Fibroblast of peridontal ligament (primary cell): ENCODE results near the gene LINS1.

ENCODE experiments used
- DNase-seq: peaks from one replicate; pipeline ENCODE4 v3.0.0-alpha.2; 2010; ENCODE audit errors: extremely low read depth

LINS1 gene

DNA sequence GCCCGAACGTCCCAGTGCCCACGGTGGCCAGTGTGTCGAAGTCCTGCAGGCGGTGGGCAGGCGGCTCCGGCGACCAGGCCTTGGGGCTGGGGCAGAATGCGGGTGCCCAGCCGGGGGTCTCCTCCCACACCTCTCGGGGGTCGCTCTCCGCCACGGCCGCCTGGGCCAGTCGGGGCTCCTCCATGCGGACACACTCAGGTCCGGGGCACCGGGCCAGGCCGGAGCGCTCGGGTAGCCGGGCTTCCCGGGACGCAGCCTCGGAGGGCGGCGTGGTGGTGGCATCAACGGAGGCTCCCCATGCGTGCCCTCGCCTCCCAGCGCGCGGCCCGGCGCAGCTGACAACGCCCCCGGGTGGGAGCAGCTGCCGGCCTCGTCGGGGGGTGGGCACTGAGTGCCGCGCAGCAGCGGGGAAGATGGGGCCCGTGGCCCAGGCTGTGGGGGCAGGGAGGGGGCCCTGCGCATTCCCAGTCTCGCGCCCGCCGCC, 43.2 kb downstream of the LINS1 start:
- DNase-seq = no peak

DNA sequence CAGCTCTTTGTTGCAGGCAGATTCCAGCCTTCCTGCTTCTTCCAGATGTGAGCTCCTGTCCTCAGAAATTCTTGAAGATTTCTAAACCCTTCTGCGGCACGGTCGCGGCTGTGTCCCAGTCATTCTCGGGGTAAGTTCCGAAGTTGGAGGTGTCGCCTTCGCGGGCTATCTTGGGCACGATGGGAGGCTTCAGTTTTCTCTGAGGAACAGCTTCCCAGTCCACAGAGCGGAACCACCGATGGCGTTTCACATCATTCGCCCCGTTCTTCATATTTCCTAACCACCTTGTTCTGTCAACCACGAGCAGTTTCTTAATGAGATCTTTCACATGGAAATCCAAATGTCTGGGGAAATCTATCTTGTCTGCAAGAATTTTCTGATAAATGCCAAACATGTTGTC, 48.5 kb downstream of the LINS1 start:
- no peak for DNase-seq

DNA sequence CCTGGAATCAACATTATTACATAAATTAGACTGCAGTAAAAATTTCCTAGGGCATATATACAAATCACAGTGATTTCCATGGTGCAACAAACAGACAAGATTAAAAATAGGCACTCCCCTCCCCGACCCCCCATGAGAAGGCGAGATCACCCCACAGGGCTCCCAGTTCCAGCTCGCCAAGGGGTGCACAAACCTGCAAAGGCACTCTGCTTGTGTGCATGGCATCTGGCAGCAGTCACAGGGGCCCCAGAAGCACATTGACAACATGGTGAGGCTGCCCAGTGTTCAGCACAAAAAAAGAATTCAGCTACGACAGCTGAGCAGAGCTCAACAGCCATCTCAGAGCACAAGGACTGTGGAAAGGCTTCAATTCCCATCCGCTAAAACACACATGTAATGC, 54.0 kb downstream of the LINS1 start:
- DNase-seq = no peak

DNA sequence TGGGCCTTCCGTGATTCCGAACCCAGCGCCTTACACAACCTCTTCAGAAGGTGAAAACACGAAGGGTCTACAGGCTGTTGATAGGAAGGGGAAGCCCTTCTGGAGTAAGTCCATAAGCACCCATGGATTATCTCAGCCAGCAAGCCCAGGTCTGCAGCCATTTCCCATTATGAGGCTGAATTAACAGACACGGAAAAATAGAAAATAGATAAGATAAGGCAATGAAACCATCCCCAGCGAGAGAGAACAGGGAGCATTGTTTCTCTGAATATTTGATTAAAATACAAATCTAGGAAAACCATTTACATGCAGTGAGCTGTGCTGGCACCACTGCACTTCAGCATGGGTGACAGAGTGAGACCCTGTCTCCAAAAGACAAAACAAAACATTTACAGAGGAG, 57.0 kb downstream of the LINS1 start:
- DNase-seq = no peak

DNA sequence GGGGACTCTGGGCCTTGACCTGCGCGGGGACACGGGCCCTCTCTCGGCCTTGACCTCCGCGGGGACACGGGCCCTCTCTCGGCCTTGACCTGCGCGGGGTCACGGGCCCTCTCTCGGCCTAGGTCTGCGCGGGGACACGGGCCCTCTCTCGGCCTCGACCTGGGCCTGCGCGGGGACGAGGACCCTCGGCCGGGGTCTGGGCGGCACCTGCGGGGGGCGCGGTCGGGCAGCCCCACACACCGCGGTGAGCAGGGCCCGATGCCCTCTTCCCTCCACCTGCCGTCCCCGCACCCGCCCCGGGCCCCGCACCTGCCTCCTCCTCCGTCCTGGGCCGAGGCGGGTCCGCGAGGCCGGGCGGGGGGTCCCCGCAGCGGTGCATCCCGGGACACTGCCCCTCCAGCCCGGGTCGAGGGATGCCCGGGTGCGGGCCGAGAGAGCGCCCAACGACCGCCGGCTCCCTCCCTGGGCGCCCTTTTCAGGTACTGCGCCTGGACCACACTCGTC, 57.6 kb downstream of the LINS1 start:
- DNase-seq = no peak

DNA sequence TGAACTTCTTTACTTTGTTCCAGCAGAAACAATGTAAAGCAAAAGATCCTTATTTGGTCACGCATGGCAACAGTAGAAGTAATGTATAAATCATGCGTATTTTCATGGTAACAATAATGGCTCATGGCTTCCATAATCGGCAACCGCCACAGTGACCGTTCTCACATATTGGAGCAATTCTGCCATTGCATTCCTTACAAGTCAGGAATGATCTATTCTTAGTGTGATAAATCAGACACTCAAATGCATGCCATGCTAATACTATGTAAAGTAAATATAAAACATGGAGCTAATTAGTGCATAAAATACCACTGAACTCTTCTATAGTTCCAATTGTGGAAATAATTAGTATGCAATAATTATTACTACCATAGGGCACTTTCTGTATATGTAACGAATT, 59.7 kb downstream of the LINS1 start:
- DNase-seq = no peak

DNA sequence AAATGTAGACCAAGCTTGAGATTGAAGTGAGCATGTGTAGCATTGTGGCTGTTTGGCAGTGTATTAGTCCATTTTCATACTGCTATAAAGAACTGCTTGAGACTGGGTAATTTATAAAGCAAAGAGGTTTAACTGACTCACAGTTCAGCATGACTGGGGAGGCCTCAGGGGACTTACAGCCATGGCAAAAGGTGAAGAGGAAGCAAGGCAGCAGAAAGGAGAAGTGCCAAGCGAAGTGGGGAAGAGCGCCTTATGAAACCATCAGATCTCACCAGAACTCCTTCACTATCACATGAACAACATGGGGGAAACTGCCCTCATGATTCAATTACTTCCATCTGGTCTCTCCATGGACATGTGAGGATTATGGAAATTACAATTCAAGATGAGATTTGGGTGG, 64.7 kb downstream of the LINS1 start:
- DNase-seq = no peak

DNA sequence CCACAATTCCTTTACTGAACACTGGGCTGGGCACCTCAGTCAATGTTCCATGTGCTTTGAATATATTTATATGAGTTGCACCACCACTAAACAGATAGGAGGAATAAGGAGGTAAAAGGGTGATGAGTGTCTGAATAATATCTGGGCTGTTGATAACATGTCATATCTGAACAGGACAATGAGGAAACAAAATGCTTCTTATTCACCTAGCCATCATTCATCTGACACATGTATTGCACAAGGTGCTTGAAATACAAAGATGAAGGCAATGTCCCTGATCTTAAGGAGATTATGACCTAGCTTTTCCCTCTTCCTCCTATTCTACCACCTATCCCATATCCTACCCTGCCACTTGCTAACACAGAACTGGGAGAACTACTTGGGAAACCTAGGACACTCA, 65.3 kb downstream of the LINS1 start:
- DNase-seq = no peak

DNA sequence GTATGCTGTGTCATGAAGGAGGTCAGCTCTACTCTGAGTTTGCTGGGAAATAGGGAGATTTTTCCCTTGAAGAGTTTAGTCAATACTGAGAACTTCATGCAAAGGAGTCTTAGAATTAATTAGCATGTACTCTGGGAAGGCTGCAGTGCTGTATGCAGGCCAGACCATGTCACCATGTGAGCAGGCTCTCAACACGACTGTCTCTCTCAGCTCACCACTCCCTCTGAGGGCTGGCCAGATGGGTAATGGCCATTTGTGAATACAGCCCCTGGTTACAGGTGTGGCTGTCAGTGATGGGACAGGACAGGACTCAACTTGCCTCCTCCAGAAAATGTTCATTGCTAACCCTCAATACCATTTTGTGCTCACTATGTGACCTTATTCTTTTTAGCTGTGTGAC, 68.1 kb downstream of the LINS1 start:
- DNase-seq = no peak

DNA sequence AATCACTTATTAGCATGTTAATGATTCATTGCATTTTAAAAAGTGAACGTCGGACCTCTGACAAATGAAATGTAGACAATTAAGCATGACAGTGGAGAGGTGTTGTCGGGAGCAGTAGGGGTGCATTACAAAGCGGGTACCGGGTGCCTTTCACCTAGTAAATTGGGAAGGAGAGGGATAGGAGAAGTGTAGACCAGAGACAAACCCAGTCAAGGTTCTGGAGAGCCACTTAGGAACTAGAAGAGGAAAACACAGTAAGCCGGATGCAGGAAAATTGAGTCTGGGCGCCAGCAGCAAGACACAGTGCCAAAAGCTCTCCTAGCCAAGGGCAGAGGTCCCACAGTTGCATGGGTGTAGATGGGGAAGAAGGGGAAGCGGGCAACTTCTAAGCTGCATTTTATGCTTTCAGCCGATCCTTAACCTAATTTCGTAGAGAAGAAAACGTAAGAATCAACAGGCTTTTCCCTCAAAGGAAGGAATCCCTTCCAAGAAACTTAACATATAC, 70.1 kb downstream of the LINS1 start:
- DNase-seq = no peak

DNA sequence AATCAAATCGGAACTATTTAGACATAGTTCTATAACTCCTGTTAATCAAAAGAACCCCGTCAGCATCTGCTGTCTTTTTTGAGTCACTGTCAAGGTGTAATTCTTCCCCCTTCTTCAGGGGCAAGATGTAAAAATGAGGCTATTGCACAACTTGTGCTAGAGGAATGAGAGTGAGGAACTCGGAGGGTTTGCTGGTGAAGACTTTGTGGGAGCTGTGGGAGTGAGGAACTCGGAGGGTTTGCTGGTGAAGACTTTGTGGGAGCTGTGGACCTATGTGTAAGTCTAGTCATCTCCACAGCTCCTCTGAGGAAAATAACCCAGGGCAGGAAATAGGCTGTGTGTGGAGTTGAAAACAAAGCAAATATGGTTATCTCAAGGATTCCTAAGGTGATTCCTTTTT, 70.8 kb downstream of the LINS1 start:
- no peak for DNase-seq

DNA sequence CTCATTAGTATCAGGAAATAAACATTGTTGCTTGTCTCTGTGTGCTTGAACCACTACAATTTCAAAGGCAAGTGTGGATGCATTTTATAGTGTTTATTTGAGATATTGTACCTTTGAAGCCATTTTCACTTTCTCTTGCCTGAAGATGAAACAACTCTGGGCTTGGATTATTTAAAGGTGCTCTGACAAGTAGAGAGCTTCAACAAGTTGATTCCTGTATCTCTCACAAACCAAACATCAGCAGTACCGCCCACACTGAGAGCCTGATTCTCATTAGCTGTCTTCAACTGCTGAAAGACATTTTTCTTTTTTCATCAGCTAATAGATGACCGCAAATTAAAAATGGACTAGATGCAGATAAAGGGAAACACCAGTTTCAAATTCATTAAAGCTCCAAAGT, 72.4 kb downstream of the LINS1 start:
- DNase-seq = no peak

DNA sequence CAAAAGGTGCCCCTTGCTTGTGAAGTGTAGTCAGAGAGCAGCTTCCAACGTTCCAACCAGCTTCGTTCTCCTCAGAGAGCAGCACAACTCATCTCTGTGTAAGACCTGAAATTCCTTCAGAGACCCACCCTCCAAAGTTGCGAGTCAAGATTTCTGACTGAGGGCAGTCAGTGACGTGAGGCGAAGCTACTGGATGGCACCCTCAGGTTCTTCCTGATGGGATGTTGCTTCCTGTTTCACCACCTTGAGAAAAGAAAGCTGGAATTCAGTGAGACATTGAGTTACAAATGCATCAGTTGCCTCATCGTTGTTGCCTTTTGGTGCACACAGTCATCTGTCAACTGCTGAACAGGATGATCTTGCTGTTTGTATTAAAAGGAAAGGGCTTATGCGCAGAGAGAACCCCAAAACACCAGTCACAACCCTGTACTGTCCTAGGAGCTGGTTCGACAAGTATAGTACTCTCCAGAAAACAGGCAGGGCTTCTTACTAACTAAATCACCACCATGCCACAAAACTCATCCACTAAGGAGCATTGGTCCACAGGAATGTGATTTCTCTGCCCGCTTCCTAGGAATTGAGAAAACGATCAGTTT, 73.1 kb downstream of the LINS1 start, which contains the start of gene CERS3:
TSS of gene CERS3 (minus strand) at position 118 of the 596 bp plus-strand sequence. CDS start 27,101 bp downstream, outside the sequence.
- DNase-seq = no peak

DNA sequence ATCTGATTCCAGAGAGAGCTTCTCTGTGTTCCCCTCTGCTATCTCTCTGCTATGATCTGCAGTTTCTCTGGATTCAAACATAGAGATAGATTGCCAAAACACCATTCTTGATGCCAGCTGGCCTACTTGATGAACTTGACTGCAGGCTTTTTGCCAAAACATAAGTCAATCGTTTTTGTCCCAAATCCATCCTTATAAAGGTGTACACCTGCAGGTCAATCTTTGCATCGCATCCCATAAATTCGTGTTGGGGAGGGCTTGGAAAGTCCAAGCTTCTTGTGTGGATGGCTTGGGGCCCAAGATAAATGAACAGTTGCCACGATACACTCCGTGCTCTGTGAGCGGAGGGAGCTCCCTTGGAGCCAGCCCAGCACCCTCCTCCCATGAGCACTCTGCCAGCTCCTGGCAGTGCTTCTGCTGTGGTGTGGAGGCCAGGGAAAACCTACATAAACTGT, 75.9 kb downstream of the LINS1 start:
- DNase-seq = no peak

DNA sequence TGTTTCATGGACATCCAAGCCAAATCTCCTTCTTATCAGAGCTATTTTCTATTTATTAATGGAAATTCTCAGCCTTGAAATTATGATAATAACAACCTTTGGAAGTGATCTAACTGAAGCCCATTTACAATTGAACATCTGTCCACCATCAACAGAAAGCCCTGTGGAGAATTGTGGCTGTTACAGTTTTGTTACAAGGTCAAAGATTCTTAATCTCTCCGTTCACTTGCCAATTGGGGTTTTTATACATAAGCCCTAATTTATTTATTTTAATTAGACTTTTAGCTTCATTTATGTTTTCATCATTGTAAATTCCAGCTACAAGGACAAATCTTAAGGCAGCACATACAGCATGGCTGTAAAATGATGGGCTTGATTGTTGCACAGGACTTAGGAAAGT, 76.5 kb downstream of the LINS1 start:
- DNase-seq = no peak

DNA sequence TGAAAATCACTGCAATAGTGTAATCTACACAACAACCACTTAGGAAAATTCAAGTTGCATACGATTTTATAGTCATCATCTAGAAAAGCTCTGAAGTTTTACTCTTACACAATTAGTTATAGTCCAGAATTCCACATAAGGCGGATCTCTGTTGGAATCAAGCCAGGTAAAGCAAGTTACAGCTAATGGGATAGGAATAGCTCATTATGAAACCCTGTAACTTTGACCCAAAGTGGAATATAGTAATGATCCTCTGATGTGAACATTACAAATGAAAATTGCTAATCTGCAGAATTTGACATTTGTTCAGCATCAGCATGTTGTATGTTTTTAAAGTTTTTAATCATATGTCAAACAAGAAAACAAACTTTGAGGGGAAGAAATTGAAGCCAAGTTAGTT, 77.7 kb downstream of the LINS1 start:
- DNase-seq = no peak

DNA sequence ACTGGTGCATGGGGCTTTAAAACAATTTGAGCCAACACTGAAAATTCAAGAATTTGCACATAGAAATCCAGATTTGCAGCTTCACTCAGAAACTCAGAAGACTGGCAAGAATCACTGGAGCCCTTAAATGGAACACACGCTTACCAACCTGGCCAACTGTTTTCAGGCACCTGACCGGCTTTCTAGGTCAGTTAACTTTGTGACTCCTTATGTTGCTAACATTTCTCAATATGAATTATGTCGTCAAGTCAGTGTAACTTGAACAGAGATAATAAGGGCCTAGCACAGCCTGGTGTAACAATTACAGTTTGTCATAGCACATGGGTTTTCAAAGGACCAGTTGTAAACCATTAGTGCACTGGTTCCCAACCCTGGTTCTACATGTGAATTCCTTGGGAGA, 80.1 kb downstream of the LINS1 start:
- DNase-seq = no peak

DNA sequence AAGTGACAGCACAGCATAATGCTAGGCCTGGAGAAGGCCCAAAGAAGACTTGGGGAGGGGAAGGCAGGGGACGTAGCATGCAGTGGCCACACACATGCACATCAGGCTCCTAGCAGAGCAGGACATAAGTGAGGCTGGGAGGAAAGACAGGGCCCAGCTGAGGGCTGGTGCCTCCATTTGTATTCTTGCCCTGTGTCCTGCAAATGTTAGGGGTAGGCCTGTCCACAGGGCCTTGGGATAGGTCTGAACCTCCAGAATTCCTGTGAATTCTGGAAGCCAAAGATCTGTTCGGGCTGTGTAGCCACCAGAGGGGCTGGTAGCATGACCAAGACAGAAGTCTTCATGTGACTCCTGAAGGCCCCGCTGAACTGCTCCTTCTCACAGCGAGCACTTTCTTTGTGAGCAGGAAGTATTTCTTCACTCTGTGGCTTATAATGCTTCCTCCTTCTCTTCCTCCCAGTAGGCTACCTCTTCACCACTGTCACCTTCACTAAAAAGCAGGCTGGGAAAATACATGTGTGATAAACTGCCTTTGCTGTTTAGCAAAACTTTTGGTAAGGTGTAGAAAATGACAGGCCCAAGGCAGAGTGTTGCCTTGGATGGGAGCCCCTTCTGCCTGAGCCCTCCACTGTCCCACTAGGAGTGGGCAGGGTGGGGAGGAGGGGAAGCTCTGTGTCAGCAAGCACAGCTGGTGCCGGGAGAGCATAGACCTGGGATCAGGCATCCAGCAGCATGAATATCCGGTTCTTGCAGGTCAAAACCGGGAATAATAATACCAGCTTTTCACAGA, 81.7 kb downstream of the LINS1 start:
- DNase-seq = no peak

DNA sequence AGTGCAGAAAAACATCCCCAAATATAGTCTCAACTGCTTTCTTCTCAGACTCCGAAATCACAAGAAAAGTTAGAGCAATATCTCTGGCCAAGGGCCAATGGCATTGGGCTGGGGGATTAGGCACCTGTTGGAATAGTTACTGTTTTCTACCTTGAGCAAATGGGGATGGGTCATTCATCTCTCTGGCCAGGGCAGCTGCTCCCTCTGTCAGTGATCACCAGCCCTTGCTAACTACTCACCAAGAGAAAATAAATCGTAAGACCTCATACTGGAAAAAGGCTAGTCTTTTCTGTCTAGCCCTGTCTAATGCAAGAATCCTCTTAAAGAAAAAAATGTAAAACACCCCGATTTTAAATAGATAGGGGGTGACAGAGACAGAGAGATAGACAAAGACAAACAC, 84.1 kb downstream of the LINS1 start:
- no peak for DNase-seq
